Astrocyte (in vitro differentiated cells and primary cell): Measurements from ENCODE around the gene ZNG1A. TPM values are rescaled to one million over a fixed set of nuclear protein-coding genes. Genes with fewer than 3 reads are reported as not detected.
"Not testable (repeated sequence)": the region's sequence is repeated elsewhere in the genome, so short reads cannot be mapped to it uniquely, and the experiment has no call there.

Experiments used
- DNase-seq: peaks from one replicate; pipeline ENCODE4 v3.0.0-alpha.2; 2010; ENCODE audit warnings: low read depth
- FAIRE-seq: peaks from 2 replicates; lab custom pipeline; 2011; peaks lifted over from hg19 to GRCh38; lab: Jason Lieb, UNC
- H2AFZ ChIP-seq: 2 replicates; pipeline ENCODE4 v1.6.0; 2012; ENCODE audit warnings: low read depth, low read length, inconsistent platforms
- H3K27ac ChIP-seq: 2 replicates; pipeline ENCODE4 v1.5.1; 2011; ENCODE audit warnings: low read depth, low read length, inconsistent platforms
- H3K27me3 ChIP-seq: 2 replicates; pipeline ENCODE4 v1.6.0; 2011; ENCODE audit warnings: low read length, inconsistent platforms; ENCODE audit not compliant: insufficient read depth
- H3K36me3 ChIP-seq: 2 replicates; pipeline ENCODE4 v1.5.1; 2011; ENCODE audit warnings: low read length, inconsistent platforms; ENCODE audit not compliant: insufficient read depth
- H3K4me1 ChIP-seq: 2 replicates; pipeline ENCODE4 v1.5.1; 2011; ENCODE audit warnings: low read length, inconsistent platforms; ENCODE audit not compliant: insufficient read depth
- H3K4me2 ChIP-seq: 2 replicates; pipeline ENCODE4 v1.6.0; 2012; ENCODE audit warnings: low read length, inconsistent platforms
- H3K4me3 ChIP-seq: 2 replicates; pipeline ENCODE4 v1.5.1; 2011; ENCODE audit warnings: low read depth, mild to moderate bottlenecking, low read length, inconsistent platforms; ENCODE audit not compliant: insufficient read depth
- H3K79me2 ChIP-seq: 2 replicates; pipeline ENCODE4 v1.6.0; 2012; ENCODE audit warnings: mild to moderate bottlenecking, low read length, inconsistent platforms; ENCODE audit not compliant: insufficient read depth
- H3K9ac ChIP-seq: 2 replicates; pipeline ENCODE4 v1.6.0; 2012; ENCODE audit warnings: mild to moderate bottlenecking, low read length, inconsistent platforms
- H3K9me3 ChIP-seq: 2 replicates; pipeline ENCODE4 v1.5.1; 2012; ENCODE audit warnings: low read depth, mild to moderate bottlenecking, low read length, inconsistent platforms; ENCODE audit not compliant: insufficient read depth
- H4K20me1 ChIP-seq: 2 replicates; pipeline ENCODE4 v1.6.0; 2012; ENCODE audit warnings: low read length, inconsistent platforms; ENCODE audit not compliant: insufficient read depth
- H3K27ac Mint-ChIP-seq: one replicate; pipeline ENCODE4 v1.8.0; 2021; ENCODE audit warnings: mild to moderate bottlenecking, mixed read lengths; ENCODE audit not compliant: unreplicated experiment
- H3K27me3 Mint-ChIP-seq: one replicate; pipeline ENCODE4 v1.8.0; 2021; ENCODE audit warnings: low read depth, mixed read lengths; ENCODE audit not compliant: unreplicated experiment
- H3K36me3 Mint-ChIP-seq: one replicate; pipeline ENCODE4 v1.8.0; 2021; ENCODE audit warnings: low read depth, mixed read lengths; ENCODE audit not compliant: unreplicated experiment
- H3K4me1 Mint-ChIP-seq: one replicate; pipeline ENCODE4 v1.8.0; 2021; ENCODE audit warnings: low read depth, mixed read lengths; ENCODE audit not compliant: unreplicated experiment
- H3K4me3 Mint-ChIP-seq: one replicate; pipeline ENCODE4 v1.8.0; 2021; ENCODE audit warnings: mild to moderate bottlenecking, moderate library complexity, mixed read lengths; ENCODE audit not compliant: unreplicated experiment
- H3K9me3 Mint-ChIP-seq: one replicate; pipeline ENCODE4 v1.8.0; 2021; ENCODE audit warnings: mild to moderate bottlenecking, mixed read lengths; ENCODE audit not compliant: unreplicated experiment
- total RNA-seq: library from RNA; stranded (reverse); gene quantifications from 2 replicates; pipeline ENCODE4 v1.2.1, GENCODE V29; 2021

Gene ZNG1A
- total RNA-seq, 1 donor from 2014 or later, result 49.4 TPM

- H4K20me1 ChIP-seq, FAIRE-seq, H2AFZ ChIP-seq, H3K9ac ChIP-seq, DNase-seq, H3K79me2 ChIP-seq, H3K4me2 ChIP-seq, H3K4me3 ChIP-seq, H3K36me3 Mint-ChIP-seq, H3K27me3 Mint-ChIP-seq, H3K9me3 Mint-ChIP-seq, H3K4me1 Mint-ChIP-seq, H3K27ac ChIP-seq, H3K4me1 ChIP-seq, H3K36me3 ChIP-seq, H3K4me3 Mint-ChIP-seq, H3K9me3 ChIP-seq, H3K27me3 ChIP-seq, H3K27ac Mint-ChIP-seq: not testable (repeated sequence)
Measured at GRCh38 chr9:94323-94722, 84.5 kb downstream of the ZNG1A start.

GRCh38 chr9:93909-94308, 84.9 kb downstream of the ZNG1A start:
- not testable (repeated sequence) for H3K79me2 ChIP-seq, H3K27ac ChIP-seq, H3K9ac ChIP-seq, H3K4me1 Mint-ChIP-seq, H3K36me3 Mint-ChIP-seq, H3K36me3 ChIP-seq, H3K27me3 ChIP-seq, H3K4me3 Mint-ChIP-seq, H3K4me1 ChIP-seq, H3K4me2 ChIP-seq, H3K27me3 Mint-ChIP-seq, H3K27ac Mint-ChIP-seq, H3K4me3 ChIP-seq, H3K9me3 ChIP-seq, H4K20me1 ChIP-seq, FAIRE-seq, H3K9me3 Mint-ChIP-seq, H2AFZ ChIP-seq, DNase-seq

GRCh38 chr9:90851-91250, 88.0 kb downstream of the ZNG1A start:
- H3K4me2 ChIP-seq, DNase-seq, H3K27ac ChIP-seq, H4K20me1 ChIP-seq, H2AFZ ChIP-seq, H3K36me3 Mint-ChIP-seq, H3K4me1 ChIP-seq, H3K9me3 ChIP-seq, H3K9ac ChIP-seq, H3K27me3 ChIP-seq, H3K79me2 ChIP-seq, H3K27ac Mint-ChIP-seq, FAIRE-seq, H3K4me3 Mint-ChIP-seq, H3K9me3 Mint-ChIP-seq, H3K36me3 ChIP-seq, H3K4me3 ChIP-seq, H3K4me1 Mint-ChIP-seq: not testable (repeated sequence)
- peaks cover 13% of the 10 kb centered on the region for H3K27me3 Mint-ChIP-seq

GRCh38 chr9:88396-89037, 90.3 kb downstream of the ZNG1A start:
- not testable (repeated sequence) for H3K27ac ChIP-seq, H3K79me2 ChIP-seq, H3K9ac ChIP-seq, H3K4me1 Mint-ChIP-seq, H3K9me3 ChIP-seq, H3K9me3 Mint-ChIP-seq, FAIRE-seq, H3K27ac Mint-ChIP-seq, H3K27me3 ChIP-seq, H3K36me3 Mint-ChIP-seq, H2AFZ ChIP-seq, H3K4me3 Mint-ChIP-seq, H3K4me1 ChIP-seq, H3K4me3 ChIP-seq, H3K36me3 ChIP-seq, H3K4me2 ChIP-seq, DNase-seq, H4K20me1 ChIP-seq
- peaks cover 11% of the 10 kb centered on the region for H3K27me3 Mint-ChIP-seq

GRCh38 chr9:87860-88259, 91.0 kb downstream of the ZNG1A start:
- H4K20me1 ChIP-seq, H3K4me3 ChIP-seq, H3K9me3 ChIP-seq, FAIRE-seq, H3K9ac ChIP-seq, H3K9me3 Mint-ChIP-seq, H3K36me3 Mint-ChIP-seq, DNase-seq, H3K4me2 ChIP-seq, H3K27ac ChIP-seq, H3K4me1 Mint-ChIP-seq, H3K4me1 ChIP-seq, H3K79me2 ChIP-seq, H3K36me3 ChIP-seq, H3K27ac Mint-ChIP-seq, H3K4me3 Mint-ChIP-seq, H2AFZ ChIP-seq, H3K27me3 ChIP-seq: not testable (repeated sequence)
- H3K27me3 Mint-ChIP-seq, result peaks cover 11% of the 10 kb centered on the region

- H3K27ac Mint-ChIP-seq, result not testable (repeated sequence)
Measured at GRCh38 chr9:87105-87504, 91.8 kb downstream of the ZNG1A start.

More at GRCh38 chr9:87105-87504, 91.8 kb downstream of the ZNG1A start:
- H3K4me2 ChIP-seq, H3K4me3 Mint-ChIP-seq, H3K4me1 ChIP-seq, H3K4me3 ChIP-seq, H3K36me3 ChIP-seq, FAIRE-seq, DNase-seq, H3K9me3 ChIP-seq, H3K79me2 ChIP-seq, H2AFZ ChIP-seq, H3K9me3 Mint-ChIP-seq, H3K4me1 Mint-ChIP-seq, H3K27me3 ChIP-seq, H3K36me3 Mint-ChIP-seq, H3K9ac ChIP-seq, H3K27ac ChIP-seq, H4K20me1 ChIP-seq: not testable (repeated sequence)
- peaks cover 11% of the 10 kb centered on the region for H3K27me3 Mint-ChIP-seq
